HG03469 (cell line): ENCODE results near the gene GARNL3.

Source experiments
- ATAC-seq: cut with Tn5 transposase; IDR thresholded peaks from one replicate; pipeline ENCODE4 v1.9.1; 2021; ENCODE audit warnings: mild to moderate bottlenecking, moderate library complexity, moderate number of reproducible peaks; ENCODE audit not compliant: unreplicated experiment

The GARNL3 gene

GRCh38 chr9:127264462-127265219, at the start of gene GARNL3:
GARNL3 (plus strand) TSS chr9:127264774; CDS start chr9:127264878, 104 bp downstream.
- no peak for ATAC-seq

GRCh38 chr9:127215268-127216209, 49.0 kb upstream of the GARNL3 start:
- no peak for ATAC-seq

GRCh38 chr9:127216210-127216887, 48.2 kb upstream of the GARNL3 start:
- ATAC-seq: no peak

- no peak for ATAC-seq
These were observed 47.7 kb upstream of the GARNL3 start for GRCh38 chr9:127216888-127217217.

GRCh38 chr9:127218818-127219217, 45.8 kb upstream of the GARNL3 start:
- no peak for ATAC-seq

GRCh38 chr9:127219520-127219919, 45.1 kb upstream of the GARNL3 start:
- no peak for ATAC-seq

GRCh38 chr9:127221695-127222094, 42.9 kb upstream of the GARNL3 start:
- no peak for ATAC-seq

GRCh38 chr9:127222388-127223095, 42.0 kb upstream of the GARNL3 start:
- ATAC-seq: no peak

- ATAC-seq: no peak
These were observed 41.3 kb upstream of the GARNL3 start for GRCh38 chr9:127223266-127223665.

- no peak for ATAC-seq
These were observed 40.8 kb upstream of the GARNL3 start for GRCh38 chr9:127223810-127224177.

GRCh38 chr9:127224178-127224882, 40.2 kb upstream of the GARNL3 start:
- ATAC-seq: peak; percentile 37

GRCh38 chr9:127224883-127225739, 39.5 kb upstream of the GARNL3 start:
- ATAC-seq: no peak

- no peak for ATAC-seq
These were observed 38.6 kb upstream of the GARNL3 start for GRCh38 chr9:127225801-127226625.

- no peak for ATAC-seq
These were observed 34.7 kb upstream of the GARNL3 start for GRCh38 chr9:127229691-127230417.

- ATAC-seq: no peak
These were observed 32.9 kb upstream of the GARNL3 start for GRCh38 chr9:127231666-127232065.

- ATAC-seq: no peak
These were observed 31.6 kb upstream of the GARNL3 start for GRCh38 chr9:127232833-127233549.

GRCh38 chr9:127233550-127233949, 31.0 kb upstream of the GARNL3 start:
- no peak for ATAC-seq
